HG02852 (cell line): ENCODE data around the gene BMP5.

Source experiments
- ATAC-seq: cut with Tn5 transposase; IDR thresholded peaks from one replicate; pipeline ENCODE4 v1.9.1; 2021; ENCODE audit warnings: mild to moderate bottlenecking, moderate library complexity; ENCODE audit not compliant: unreplicated experiment

Gene BMP5

DNA sequence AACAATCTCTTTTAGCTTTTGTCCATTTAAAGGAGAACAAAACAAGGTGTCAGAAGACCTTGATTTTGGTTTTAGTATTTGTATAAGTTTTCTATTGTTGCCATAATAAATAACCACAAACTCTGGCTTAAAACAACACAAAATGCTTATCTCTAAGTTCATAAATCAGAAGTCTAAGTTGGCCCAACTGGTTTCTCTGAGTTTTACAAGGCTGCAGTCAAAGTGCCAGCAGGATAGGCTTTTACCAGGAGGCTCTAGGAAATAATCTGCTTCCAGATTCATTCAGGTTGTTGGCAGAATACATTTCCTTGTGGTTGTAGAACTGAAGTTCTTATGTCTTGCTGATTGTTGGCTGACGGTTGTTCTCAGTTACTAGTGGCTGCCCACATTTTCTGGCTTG, 149.2 kb downstream of the BMP5 start:
- no peak for ATAC-seq

DNA sequence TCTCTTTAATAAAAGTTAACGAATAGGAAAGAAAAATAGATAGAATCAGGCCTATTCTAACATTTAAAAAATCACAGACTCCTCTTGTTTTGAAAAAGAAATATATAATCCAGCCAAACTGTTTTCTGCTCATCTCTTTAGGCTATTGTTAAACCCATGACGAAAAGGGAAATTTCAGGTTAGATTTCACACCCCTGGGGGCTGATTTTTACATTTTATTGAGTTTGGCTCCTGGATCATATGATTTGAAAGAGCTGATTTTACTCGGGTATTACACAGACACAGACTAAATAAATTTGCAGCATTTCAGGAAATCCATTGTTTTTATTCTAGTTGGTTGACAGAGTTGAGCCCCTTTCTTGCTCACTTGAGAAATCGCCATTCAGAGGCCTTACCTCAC, 160.6 kb downstream of the BMP5 start:
- ATAC-seq: no peak

DNA sequence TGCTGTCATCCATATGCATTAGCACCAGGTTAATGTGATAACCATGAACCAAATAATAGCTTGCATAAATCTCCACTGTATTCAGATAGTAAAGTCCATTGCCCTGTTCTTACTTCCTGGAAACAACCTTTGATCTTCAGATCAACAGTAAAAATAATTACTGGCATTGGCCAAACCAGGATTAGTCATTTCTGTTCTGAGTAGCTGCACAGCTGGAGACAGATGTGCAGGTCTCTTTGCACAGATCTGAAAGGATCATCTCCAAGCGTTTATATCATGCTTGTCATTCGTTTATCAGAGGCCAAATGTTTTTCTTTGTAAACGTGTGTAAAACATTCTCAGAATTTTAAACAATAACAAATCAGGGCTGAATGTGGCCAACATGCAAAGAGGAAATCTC, 162.0 kb downstream of the BMP5 start:
- no peak for ATAC-seq

DNA sequence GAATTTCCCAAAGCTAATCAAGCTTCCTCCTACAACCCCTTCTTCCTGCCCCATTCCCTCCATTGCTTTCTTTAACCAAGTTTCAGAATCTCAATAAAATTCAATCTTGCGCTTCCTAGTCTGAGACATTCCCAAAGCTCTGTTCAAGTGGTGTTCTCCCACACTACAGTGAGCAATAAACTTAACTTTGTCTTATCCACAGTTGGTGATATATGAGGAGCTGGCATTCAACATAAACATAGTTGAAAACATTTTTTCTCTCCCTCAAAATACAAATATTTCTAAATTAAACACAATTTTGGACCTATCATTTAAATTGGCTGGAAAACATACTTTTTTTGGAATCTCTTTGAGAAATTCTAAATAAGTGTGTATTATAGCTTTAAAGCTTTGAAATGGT, 166.7 kb downstream of the BMP5 start:
- ATAC-seq: no peak

DNA sequence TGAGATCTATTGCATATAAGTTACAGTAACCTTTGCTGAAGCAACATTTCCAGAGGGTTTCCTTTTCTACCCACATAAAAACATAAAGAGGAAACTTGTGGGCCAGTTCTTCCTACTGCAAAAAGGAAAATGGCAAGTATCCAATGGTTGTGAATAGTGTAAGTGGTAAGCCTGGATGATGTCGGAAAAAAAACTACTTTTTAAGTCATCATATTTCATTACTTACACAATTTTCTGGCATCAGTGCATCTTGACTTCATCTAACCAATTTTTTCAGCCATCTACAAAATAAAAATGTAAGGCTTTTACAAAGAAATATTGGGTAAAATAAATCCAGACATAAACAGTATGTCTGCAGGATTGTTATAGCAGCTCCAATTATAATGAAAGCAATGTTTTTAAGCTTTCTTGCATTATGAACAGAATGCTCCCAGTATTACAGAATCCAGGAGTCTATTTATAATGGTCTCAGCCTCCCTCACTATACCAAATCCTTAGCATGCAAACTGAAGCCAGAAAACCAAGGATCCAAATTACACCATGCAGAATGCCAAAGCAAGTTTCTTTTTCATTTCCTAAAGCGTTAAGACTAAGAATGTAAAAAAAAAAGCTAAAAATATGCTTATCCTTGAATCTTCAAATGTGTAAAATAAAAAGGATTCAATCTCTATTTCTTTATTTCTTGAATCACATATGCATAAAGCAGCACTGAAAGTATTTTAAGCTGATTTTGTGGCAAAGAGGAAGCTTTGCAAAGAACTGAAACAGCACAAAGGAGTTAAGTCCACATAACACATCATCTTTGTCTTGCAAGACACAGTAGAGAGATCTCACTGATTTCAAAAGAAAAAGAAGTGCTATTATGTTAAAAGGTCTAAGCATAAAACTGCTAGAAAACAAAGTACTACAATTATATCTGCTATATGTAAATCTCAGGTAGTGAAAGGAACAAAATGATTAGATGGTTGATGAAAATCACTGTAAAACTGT, 169.6 kb downstream of the BMP5 start:
- no peak for ATAC-seq

DNA sequence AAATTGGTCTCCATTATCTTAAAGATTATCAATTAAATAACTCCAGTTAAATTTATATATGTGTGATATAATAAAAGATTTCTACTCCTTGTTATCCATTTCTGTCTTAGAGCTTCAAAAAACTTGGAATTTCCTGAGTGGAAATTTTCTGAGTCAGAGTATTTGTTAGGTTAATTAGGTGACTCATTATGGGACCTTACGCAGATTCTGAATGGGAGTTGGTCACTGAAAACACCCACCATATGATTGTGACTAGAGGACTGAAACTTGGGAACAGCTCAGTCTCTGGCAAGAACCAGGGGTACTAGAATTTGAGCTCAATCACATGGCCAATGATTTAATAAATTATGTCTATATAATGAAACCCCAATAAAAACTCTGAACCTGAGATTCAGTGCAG, 171.0 kb downstream of the BMP5 start:
- ATAC-seq: no peak
